Measurements from ENCODE around the gene SDK2.

- no peak for TF ChIP-seq POLR2AphosphoS5 (IDR thresholded peaks at IDR 0.05)
- TF ChIP-seq CTCF (IDR thresholded peaks at IDR 0.05), result no peak
- no peak for TF ChIP-seq EP300 (IDR thresholded peaks at IDR 0.05)
- TF ChIP-seq POLR2A (IDR thresholded peaks at IDR 0.05), result no peak
Measured at GRCh38 chr17:73354423-73355284, 289.6 kb downstream of the SDK2 start.
